Activated CD4-positive, alpha-beta T cell treated with anti-CD3 and anti-CD28 coated beads, Interleukin-2, amount 10 ng/mL, durations not matched to agents 24 days and 14 days (primary cell): ENCODE data around the gene KLRB1. TPM values are rescaled to one million over a fixed set of nuclear protein-coding genes. Genes with fewer than 3 reads are reported as not detected.
A peak's percentile ranks its signal among the peaks of the same experiment; 100 is the strongest.
"Not testable (repeated sequence)": the region's sequence is repeated elsewhere in the genome, so short reads cannot be mapped to it uniquely, and the experiment has no call there.

Experiments
- DNase-seq: peaks from one replicate; pipeline ENCODE4 v3.0.0; 2022
- H3K27ac Mint-ChIP-seq: one replicate; pipeline ENCODE4 v1.8.0; 2022; ENCODE audit warnings: mild to moderate bottlenecking, mixed read lengths
- H3K27me3 Mint-ChIP-seq: one replicate; pipeline ENCODE4 v1.8.0; 2022; ENCODE audit warnings: mixed read lengths
- H3K36me3 Mint-ChIP-seq: one replicate; pipeline ENCODE4 v1.8.0; 2022; ENCODE audit warnings: low read depth, mild to moderate bottlenecking, mixed read lengths
- H3K4me1 Mint-ChIP-seq: one replicate; pipeline ENCODE4 v1.8.0; 2021; ENCODE audit warnings: mixed read lengths
- H3K4me3 Mint-ChIP-seq: one replicate; pipeline ENCODE4 v1.8.0; 2022; ENCODE audit warnings: mild to moderate bottlenecking, moderate library complexity, mixed read lengths
- H3K9me3 Mint-ChIP-seq: one replicate; pipeline ENCODE4 v1.8.0; 2021; ENCODE audit warnings: mixed read lengths
- intact Hi-C: fragments of 100-400 bp; cut with micrococcal nuclease; formaldehyde crosslinking; loops from one replicate; pipeline ENCODE4 v1.15.1; 2023
- total RNA-seq: library from RNA; stranded (reverse); gene quantifications from 2 replicates; pipeline ENCODE4 v1.2.3, GENCODE V29; 2022

KLRB1 gene
- total RNA-seq = 0.14 TPM in 1 of 2 replicates, not detected in the other

- Mint-ChIP-seq H3K27me3 (no peaks in the 10 kb centered on the region), H3K36me3 (peaks cover 11% of the 10 kb centered on the region)
Observed at GRCh38 chr12:9607716-9608115, at the start of gene KLRB1. KLRB1 (minus strand) TSS chr12:9607916; CDS start chr12:9607839, 77 bp downstream.

DNA sequence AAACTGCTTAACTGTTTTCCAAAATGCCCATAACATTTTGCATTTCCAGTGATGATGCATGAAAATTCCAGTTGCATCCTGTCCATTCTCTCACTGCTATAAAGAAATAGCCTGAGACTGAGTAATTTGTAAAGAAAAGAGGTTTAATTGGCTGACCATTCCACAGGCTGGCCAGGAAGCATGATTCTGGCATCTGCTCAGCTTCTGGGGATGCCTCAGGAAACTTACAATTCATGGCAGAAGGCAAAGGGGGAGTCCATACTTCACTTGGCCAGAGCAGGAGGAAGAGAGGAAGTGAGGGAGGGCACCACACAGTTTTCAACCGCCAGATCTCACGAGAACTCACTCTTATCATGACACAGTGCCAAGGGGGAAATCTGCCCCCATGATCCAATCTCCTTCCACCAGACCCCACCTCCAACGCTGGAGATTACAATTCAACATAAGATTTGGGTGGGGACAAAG is 43.6 kb upstream of the KLRB1 start:
- H3K4me1 Mint-ChIP-seq = peaks cover 65% of the 10 kb centered on the region
- H3K9me3 Mint-ChIP-seq = peaks cover 4% of the 10 kb centered on the region
- DNase-seq = peak; percentile 88
- intact Hi-C loops = loop anchor here (1.0 to 2.0 kb wide), 3 partner anchors 48 to 217 kb away; no protein-coding TSS in a partner anchor
- peaks cover 60% of the 10 kb centered on the region for H3K36me3 Mint-ChIP-seq
- H3K27ac Mint-ChIP-seq = peak overlapping the region; percentile 97
- peaks cover 3% of the 10 kb centered on the region for H3K27me3 Mint-ChIP-seq
- H3K4me3 Mint-ChIP-seq = peak overlapping the region; percentile 95

More at GRCh38 chr12:9607716-9608115, at the start of gene KLRB1:
- DNase-seq = no peak
- H3K9me3 Mint-ChIP-seq = peaks cover 6% of the 10 kb centered on the region
- intact Hi-C loops = no loop called here
- H3K27ac Mint-ChIP-seq = no peak within 1 kb of the TSS
- H3K4me3 Mint-ChIP-seq = no peak within 1 kb of the TSS
- H3K4me1 Mint-ChIP-seq = peaks cover 8% of the 10 kb centered on the region

DNA sequence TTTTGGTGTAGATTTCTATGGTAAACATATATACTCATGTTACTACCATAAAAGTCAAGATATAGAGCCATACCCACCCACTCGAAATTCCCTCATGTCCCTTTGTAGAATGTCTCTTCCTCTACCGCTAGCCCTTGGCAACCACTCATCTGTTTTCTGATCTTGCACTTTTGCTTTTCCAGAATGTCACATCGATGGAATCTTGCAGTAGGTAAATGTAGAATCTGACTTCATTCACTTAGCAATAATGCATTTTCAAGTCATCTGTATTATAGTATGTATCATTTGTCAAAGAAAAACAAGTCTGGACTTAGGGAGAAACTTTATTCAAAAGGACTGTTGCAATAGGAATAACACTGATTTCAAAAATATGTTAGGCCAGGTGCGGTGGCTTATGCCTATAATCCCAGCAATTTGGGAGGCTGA is 42.4 kb upstream of the KLRB1 start:
- H3K4me1 Mint-ChIP-seq = peaks cover 60% of the 10 kb centered on the region
- H3K27ac Mint-ChIP-seq = peak overlapping the region; percentile 97
- H3K27me3 Mint-ChIP-seq = peaks cover 3% of the 10 kb centered on the region
- peaks cover 52% of the 10 kb centered on the region for H3K36me3 Mint-ChIP-seq
- DNase-seq = peak; percentile 72
- peak overlapping the region; percentile 95 for H3K4me3 Mint-ChIP-seq
- peaks cover 8% of the 10 kb centered on the region for H3K9me3 Mint-ChIP-seq
- intact Hi-C loops = loop anchor here (1.0 to 2.0 kb wide), 5 partner anchors 19 to 145 kb away; partner anchors contain the start of genes CD69 and CLEC2D

DNA sequence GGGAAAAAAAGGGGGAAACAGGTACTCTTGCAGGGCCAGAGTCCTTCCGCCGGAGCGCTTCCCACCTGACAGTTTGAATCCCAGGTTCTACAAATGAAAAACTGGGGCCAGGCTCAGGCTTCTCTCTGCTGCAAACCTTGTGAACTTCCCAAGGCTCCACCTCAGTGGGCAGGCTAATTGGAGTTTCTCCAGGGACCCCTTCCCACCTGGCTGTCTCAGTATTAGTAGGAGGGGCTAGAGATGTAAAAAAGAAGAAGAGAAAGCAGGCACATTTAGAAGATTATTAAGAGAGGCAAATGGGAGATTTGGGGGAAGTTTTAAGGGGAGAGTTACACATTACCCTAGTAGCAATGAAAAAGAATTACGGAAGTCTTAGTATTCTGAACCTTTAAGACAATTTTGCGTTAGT is 41.8 kb upstream of the KLRB1 start:
- Mint-ChIP-seq H3K27ac (peak overlapping the region; percentile 97), H3K36me3 (peaks cover 47% of the 10 kb centered on the region), H3K9me3 (peaks cover 9% of the 10 kb centered on the region), H3K4me3 (peak overlapping the region; percentile 95), H3K27me3 (peaks cover 3% of the 10 kb centered on the region), H3K4me1 (peaks cover 58% of the 10 kb centered on the region)
- intact Hi-C loops = loop anchor here (2.0 to 10.0 kb wide), 3 partner anchors 33 to 405 kb away; no protein-coding TSS in a partner anchor
- DNase-seq = peak; percentile 79

DNA sequence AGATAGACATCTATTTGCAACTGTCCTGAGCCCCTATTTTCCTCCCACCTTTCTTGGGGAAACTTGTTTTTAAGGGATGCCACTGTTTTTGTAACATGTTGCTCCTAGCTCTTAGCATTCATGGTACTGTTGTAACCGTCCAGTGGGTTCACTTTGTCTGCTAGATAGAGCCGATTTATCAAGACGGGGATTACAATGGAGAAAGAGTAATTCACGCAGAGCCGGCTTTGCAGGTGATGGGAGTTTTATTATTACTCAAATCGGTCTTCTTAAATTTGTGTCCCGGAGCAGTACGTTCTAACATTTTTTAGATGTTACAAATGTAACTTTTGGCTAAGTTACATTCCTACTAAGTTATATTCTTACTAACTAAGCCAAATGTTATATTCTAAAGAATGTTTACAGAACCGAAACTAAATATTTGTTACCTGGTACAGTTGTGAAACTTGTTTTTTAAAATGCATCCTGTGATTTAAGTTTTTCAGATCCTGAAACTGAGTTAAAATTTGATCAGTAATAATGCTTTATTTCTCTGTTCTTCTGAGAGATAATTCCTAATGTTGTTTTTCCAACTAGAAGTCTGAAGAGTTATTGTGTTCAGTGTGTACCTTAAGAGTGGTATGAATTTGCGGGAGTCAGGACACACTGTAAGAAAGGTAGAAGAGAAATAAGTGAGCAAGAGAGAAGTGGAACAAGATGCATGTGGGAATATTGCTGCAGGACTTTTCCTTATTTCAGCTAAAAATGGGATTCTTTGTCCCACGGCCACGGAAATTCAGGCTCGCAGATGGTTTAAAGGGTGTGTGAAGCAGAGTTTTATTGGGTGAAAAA is 41.2 kb upstream of the KLRB1 start:
- Mint-ChIP-seq H3K9me3 (peaks cover 9% of the 10 kb centered on the region), H3K4me3 (peak overlapping the region; percentile 95), H3K27ac (peak overlapping the region; percentile 97), H3K4me1 (peaks cover 57% of the 10 kb centered on the region), H3K27me3 (peaks cover 3% of the 10 kb centered on the region), H3K36me3 (peaks cover 42% of the 10 kb centered on the region)
- DNase-seq = no peak
- intact Hi-C loops = loop anchor here (2.0 to 10.0 kb wide), 3 partner anchors 33 to 404 kb away; no protein-coding TSS in a partner anchor

GRCh38 chr12:9647825-9648700 is 40.3 kb upstream of the KLRB1 start:
- peak overlapping the region; percentile 95 for H3K4me3 Mint-ChIP-seq
- peaks cover 9% of the 10 kb centered on the region for H3K9me3 Mint-ChIP-seq
- peak; percentile 98 for DNase-seq
- peaks cover 57% of the 10 kb centered on the region for H3K4me1 Mint-ChIP-seq
- peaks cover 40% of the 10 kb centered on the region for H3K36me3 Mint-ChIP-seq
- H3K27me3 Mint-ChIP-seq = peaks cover 3% of the 10 kb centered on the region
- intact Hi-C loops = loop anchor here (1.0 to 10.0 kb wide), 5 partner anchors 14 to 403 kb away; no protein-coding TSS in a partner anchor
- H3K27ac Mint-ChIP-seq = peak overlapping the region; percentile 97

DNA sequence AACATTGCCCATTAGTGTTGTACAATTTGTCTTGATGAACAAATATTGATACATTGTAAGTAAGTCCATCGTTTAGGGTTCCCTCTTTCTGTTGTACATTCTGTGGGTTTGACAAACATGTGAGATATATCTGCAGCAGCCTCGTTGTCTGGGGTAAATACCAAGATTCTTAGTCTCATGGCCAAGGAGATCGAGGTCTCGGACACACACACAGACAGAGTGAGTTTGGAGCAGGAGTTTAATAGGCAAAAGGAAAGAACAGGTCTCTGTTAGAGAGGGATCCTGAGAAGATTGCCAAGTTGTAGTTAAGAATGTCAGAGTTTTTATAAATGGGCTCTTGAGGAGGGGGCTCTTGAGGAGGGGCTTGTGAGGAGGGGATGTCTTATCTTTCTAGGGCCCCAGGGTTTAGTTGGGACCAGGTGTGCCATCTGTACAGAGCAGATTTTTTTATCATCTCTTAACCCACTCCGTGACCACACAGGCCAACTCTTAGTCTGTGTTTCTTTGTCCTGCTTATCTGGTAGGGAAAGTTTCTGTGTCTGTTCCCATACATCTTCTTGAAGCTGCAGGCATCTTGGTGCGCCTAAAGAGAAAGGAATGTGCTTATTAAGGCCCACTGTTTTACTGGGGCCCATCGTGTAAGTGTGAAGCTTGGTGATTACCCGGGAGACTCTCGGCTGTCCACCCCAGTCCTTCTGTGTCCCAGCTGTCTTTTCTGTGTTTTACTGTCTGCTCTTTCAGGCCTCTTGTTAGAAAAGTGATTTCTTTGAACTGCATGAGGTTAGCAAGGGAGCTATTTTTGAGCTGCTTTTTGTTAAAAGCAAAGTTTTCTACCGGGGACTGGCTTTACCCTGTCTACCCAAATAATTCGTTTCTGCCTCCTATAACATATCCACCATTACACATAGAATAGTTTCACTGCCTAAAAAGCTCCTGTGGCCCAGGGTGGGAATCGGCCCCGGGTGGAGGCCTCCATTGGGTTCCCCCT is 39.4 kb upstream of the KLRB1 start:
- Mint-ChIP-seq H3K9me3 (peaks cover 9% of the 10 kb centered on the region), H3K27ac (peak overlapping the region; percentile 97), H3K36me3 (peaks cover 40% of the 10 kb centered on the region), H3K4me1 (peaks cover 57% of the 10 kb centered on the region), H3K4me3 (peak overlapping the region; percentile 95), H3K27me3 (peaks cover 3% of the 10 kb centered on the region)
- peak; percentile 78 for DNase-seq
- intact Hi-C loops = loop anchor here (1.0 to 10.0 kb wide), 4 partner anchors 13 to 402 kb away; no protein-coding TSS in a partner anchor

- peak; percentile 61 for DNase-seq
- H3K27me3 Mint-ChIP-seq = not testable (repeated sequence)
- H3K27ac Mint-ChIP-seq = peak overlapping the region; percentile 70
- peaks cover 12% of the 10 kb centered on the region for H3K9me3 Mint-ChIP-seq
- peaks cover 44% of the 10 kb centered on the region for H3K4me1 Mint-ChIP-seq
- H3K4me3 Mint-ChIP-seq = peak overlapping the region; percentile 62
- intact Hi-C loops = loop anchor here (5.0 to 10.0 kb wide), 2 partner anchors 37 to 400 kb away; no protein-coding TSS in a partner anchor
- peaks cover 34% of the 10 kb centered on the region for H3K36me3 Mint-ChIP-seq
Observed at GRCh38 chr12:9644985-9645551, 37.4 kb upstream of the KLRB1 start.

DNA sequence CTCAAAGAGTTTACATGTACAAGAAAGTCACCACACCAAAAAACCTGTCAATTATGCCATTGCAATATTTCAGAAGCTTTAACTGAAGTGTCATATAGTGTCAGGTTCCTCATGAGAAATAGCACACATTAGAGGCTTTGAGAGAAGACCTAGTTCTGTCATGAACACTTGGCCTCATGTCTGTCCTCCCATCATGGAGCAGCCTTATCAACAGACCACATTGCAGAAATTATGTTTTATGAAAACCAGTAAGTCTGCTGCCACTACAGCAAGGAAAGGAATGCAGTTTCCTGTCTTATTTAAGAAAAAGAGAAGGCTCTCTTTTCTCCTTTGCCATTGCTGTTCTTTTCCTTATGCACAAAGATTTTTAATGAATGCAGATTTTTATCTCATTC is 35.5 kb upstream of the KLRB1 start:
- Mint-ChIP-seq H3K9me3 (peaks cover 12% of the 10 kb centered on the region), H3K36me3 (peaks cover 24% of the 10 kb centered on the region), H3K27me3 (no peaks in the 10 kb centered on the region), H3K4me3 (peak overlapping the region; percentile 42), H3K4me1 (peaks cover 49% of the 10 kb centered on the region), H3K27ac (peak overlapping the region; percentile 52)
- intact Hi-C loops = loop anchor here (10.0 kb wide), 1 partner anchor 398 kb away; no protein-coding TSS in a partner anchor
- DNase-seq = peak; percentile 61

DNA sequence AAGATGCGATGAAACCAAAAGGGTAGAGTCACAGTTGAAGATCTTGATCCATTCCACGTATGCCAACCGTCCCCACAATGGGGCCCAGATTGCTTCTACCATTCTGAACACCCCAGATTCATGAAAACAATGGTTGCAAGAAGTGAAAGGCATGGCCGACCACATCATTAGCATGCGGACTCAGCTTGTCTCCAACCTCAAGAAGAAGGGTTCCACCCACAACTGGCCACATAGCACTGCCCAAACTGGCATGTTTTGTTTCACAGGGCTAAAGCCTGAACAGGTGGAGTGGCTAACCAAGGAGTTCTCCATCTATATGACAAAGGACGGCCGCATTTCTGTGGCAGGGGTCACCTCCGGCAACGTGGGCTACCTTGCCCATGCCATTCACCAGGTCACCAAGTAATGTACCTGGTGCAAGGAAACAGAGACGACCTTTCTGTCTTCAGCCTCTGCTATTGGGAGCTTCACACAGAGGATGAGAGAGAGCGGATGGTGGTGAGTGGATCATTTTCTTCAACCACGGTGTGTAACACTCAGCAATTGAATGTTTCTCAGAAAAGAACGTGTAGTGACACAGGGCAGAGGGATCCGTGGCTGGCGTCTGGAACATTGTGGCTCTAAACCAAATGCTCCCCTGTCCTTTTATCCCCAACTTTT is 35.0 kb upstream of the KLRB1 start:
- no peaks in the 10 kb centered on the region for H3K27me3 Mint-ChIP-seq
- intact Hi-C loops = loop anchor here (10.0 kb wide), 1 partner anchor 398 kb away; no protein-coding TSS in a partner anchor
- peaks cover 24% of the 10 kb centered on the region for H3K36me3 Mint-ChIP-seq
- peaks cover 49% of the 10 kb centered on the region for H3K4me1 Mint-ChIP-seq
- H3K27ac Mint-ChIP-seq = peak overlapping the region; percentile 27
- peak; percentile 62 for DNase-seq
- H3K4me3 Mint-ChIP-seq = peak overlapping the region; percentile 42
- H3K9me3 Mint-ChIP-seq = peaks cover 12% of the 10 kb centered on the region

- Mint-ChIP-seq H3K27me3 (no peaks in the 10 kb centered on the region), H3K4me1 (peaks cover 52% of the 10 kb centered on the region), H3K9me3 (peaks cover 7% of the 10 kb centered on the region), H3K27ac (no peak overlapping the region), H3K36me3 (peaks cover 27% of the 10 kb centered on the region), H3K4me3 (no peak overlapping the region)
- intact Hi-C loops = loop anchor here (10.0 kb wide), 1 partner anchor 395 kb away; no protein-coding TSS in a partner anchor
- no peak for DNase-seq
Observed at GRCh38 chr12:9640024-9640423, 32.3 kb upstream of the KLRB1 start.

GRCh38 chr12:9636851-9637206 is 29.1 kb upstream of the KLRB1 start:
- intact Hi-C loops = no loop called here
- no peak for DNase-seq
- peaks cover 7% of the 10 kb centered on the region for H3K9me3 Mint-ChIP-seq
- peaks cover 49% of the 10 kb centered on the region for H3K4me1 Mint-ChIP-seq
- H3K36me3 Mint-ChIP-seq = peaks cover 19% of the 10 kb centered on the region
- no peak overlapping the region for H3K27ac Mint-ChIP-seq
- no peak overlapping the region for H3K4me3 Mint-ChIP-seq
- H3K27me3 Mint-ChIP-seq = peaks cover 1% of the 10 kb centered on the region
